Measurements from ENCODE around the gene SFXN2. TPM values are rescaled to one million over a fixed set of nuclear protein-coding genes. Genes with fewer than 3 reads are reported as not detected.
A peak's percentile ranks its signal among the peaks of the same experiment; 100 is the strongest.

Gene SFXN2
- total RNA-seq, 1 experiment from 2014 or later, result 21.2 TPM

DNA sequence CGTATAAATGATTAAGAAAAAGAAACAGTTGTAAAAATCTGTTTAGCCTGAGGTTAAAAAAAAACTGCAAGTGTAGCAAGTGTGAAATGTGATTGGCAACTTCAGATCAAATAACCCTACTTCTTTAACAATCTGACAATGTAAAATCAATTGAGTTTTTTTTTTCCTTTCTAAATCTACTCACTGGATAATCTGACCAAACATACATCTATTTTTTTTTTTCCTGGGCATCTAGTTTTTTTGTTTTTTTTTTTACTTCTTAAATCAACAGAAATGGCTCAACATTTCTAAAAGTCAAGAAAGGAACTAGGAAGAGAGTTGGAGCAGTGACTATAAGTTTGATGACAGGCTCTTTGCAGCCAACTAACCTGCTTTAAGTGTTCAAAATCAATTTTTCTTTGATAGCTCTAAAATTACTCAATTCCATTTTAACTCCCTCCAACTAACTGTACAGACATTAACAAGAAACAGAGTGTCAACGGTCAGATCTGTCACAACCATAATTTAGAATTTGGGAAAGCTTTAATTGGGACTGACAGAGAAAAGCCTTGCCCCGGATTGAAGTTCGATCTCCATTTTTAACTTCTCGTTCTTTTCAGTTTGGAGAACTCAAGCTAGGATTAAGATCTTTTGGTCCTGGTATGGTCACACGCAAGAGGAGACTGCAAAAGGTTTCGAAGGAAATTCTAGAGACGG lies 1.4 kb upstream of the SFXN2 start:
- ATAC-seq (no peak), DNase-seq (ENCODE audit: low spot score) (no peak)
- ChIA-PET POLR2A (interaction anchor here (1.0 to 2.8 kb wide), 4 partner anchors 30 to 64 kb away, joined by 5 to 13 read pairs (median 8); partner anchors contain the start of gene WBP1L), CTCF (interaction anchor here (0.9 to 6.4 kb wide), 19 partner anchors 8 to 564 kb away, joined by 3 to 101 read pairs (median 4); partner anchors contain the start of genes ACTR1A, AS3MT, BORCS7 and CNNM2)
- TF ChIP-seq, protein P1, sequence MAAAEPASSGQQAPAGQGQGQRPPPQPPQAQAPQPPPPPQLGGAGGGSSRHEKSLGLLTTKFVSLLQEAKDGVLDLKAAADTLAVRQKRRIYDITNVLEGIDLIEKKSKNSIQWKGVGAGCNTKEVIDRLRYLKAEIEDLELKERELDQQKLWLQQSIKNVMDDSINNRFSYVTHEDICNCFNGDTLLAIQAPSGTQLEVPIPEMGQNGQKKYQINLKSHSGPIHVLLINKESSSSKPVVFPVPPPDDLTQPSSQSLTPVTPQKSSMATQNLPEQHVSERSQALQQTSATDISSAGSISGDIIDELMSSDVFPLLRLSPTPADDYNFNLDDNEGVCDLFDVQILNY (CRISPR knock-in tag; IDR thresholded peaks at IDR 0.05), result no peak
- TF ChIP-seq JAZF1 (CRISPR knock-in tag; IDR thresholded peaks at IDR 0.05), result no peak
- TF ChIP-seq MXD4 (CRISPR knock-in tag; IDR thresholded peaks at IDR 0.05; ENCODE audit: borderline replicate concordance), result no peak
- TF ChIP-seq, protein P2, sequence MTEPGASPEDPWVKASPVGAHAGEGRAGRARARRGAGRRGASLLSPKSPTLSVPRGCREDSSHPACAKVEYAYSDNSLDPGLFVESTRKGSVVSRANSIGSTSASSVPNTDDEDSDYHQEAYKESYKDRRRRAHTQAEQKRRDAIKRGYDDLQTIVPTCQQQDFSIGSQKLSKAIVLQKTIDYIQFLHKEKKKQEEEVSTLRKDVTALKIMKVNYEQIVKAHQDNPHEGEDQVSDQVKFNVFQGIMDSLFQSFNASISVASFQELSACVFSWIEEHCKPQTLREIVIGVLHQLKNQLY (CRISPR knock-in tag; IDR thresholded peaks at IDR 0.05), result no peak
- TF ChIP-seq CBFB (CRISPR knock-in tag; IDR thresholded peaks at IDR 0.05; ENCODE audit: low read depth), result no peak
- TF ChIP-seq, protein P3, sequence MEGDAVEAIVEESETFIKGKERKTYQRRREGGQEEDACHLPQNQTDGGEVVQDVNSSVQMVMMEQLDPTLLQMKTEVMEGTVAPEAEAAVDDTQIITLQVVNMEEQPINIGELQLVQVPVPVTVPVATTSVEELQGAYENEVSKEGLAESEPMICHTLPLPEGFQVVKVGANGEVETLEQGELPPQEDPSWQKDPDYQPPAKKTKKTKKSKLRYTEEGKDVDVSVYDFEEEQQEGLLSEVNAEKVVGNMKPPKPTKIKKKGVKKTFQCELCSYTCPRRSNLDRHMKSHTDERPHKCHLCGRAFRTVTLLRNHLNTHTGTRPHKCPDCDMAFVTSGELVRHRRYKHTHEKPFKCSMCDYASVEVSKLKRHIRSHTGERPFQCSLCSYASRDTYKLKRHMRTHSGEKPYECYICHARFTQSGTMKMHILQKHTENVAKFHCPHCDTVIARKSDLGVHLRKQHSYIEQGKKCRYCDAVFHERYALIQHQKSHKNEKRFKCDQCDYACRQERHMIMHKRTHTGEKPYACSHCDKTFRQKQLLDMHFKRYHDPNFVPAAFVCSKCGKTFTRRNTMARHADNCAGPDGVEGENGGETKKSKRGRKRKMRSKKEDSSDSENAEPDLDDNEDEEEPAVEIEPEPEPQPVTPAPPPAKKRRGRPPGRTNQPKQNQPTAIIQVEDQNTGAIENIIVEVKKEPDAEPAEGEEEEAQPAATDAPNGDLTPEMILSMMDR (IDR thresholded peaks at IDR 0.05), result no peak
- no peak for TF ChIP-seq NFATC4 (CRISPR knock-in tag; IDR thresholded peaks at IDR 0.05)
- peak overlapping the region; percentile 59 for H3K27ac Mint-ChIP-seq
- peak overlapping the region; percentile 90 for H3K4me3 Mint-ChIP-seq
- H3K27me3 Mint-ChIP-seq (ENCODE audit: low read depth), result no peaks in the 10 kb centered on the region
- H3K36me3 Mint-ChIP-seq, result peaks cover 4% of the 10 kb centered on the region; the same call in 1 of the 2 replicates
- H3K9me3 Mint-ChIP-seq, result no peaks in the 10 kb centered on the region
- H3K4me1 Mint-ChIP-seq, result peaks cover 39% of the 10 kb centered on the region

DNA sequence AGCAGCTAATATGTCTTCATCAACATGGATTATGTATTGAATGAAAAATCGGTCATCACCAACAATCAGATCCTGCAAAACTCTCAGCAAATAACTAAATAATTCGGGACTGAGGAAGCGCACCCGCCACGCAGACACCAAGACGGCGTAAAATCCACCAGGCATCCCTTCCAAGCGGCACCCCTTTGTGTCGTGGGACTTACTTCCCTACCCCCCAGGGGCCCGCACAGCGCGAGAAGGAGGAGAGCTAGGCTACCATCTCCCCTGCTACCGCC lies 960 bp upstream of the SFXN2 start:
- 0 out of 2 replicates have a peak, but pooled peaks have one; percentile 25 for TF ChIP-seq ZNF423 (CRISPR knock-in tag; IDR thresholded peaks at IDR 0.05)
- TF ChIP-seq, protein P4, sequence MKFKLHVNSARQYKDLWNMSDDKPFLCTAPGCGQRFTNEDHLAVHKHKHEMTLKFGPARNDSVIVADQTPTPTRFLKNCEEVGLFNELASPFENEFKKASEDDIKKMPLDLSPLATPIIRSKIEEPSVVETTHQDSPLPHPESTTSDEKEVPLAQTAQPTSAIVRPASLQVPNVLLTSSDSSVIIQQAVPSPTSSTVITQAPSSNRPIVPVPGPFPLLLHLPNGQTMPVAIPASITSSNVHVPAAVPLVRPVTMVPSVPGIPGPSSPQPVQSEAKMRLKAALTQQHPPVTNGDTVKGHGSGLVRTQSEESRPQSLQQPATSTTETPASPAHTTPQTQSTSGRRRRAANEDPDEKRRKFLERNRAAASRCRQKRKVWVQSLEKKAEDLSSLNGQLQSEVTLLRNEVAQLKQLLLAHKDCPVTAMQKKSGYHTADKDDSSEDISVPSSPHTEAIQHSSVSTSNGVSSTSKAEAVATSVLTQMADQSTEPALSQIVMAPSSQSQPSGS (CRISPR knock-in tag; IDR thresholded peaks at IDR 0.05; ENCODE audit: borderline replicate concordance, low read depth), result no peak
- CTCF ChIA-PET, result interaction anchor here (0.9 to 6.4 kb wide), 26 partner anchors 9 to 870 kb away, joined by 3 to 101 read pairs (median 4); partner anchors contain the start of genes ACTR1A, AS3MT, BORCS7 and CNNM2
- Mint-ChIP-seq H3K4me3 (peak overlapping the region; percentile 90), H3K27me3 (ENCODE audit: low read depth) (no peaks in the 10 kb centered on the region), H3K4me1 (peaks cover 43% of the 10 kb centered on the region), H3K9me3 (no peaks in the 10 kb centered on the region), H3K27ac (peak overlapping the region; percentile 59), H3K36me3 (peaks cover 4% of the 10 kb centered on the region; the same call in 1 of the 2 replicates)
- DNase-seq (ENCODE audit: low spot score) (no peak), ATAC-seq (no peak)
- POLR2A ChIA-PET, result interaction anchor here (0.8 to 2.8 kb wide), 8 partner anchors 21 to 209 kb away, joined by 3 to 13 read pairs (median 6); partner anchors contain the start of genes CNNM2, SUFU and WBP1L

DNA sequence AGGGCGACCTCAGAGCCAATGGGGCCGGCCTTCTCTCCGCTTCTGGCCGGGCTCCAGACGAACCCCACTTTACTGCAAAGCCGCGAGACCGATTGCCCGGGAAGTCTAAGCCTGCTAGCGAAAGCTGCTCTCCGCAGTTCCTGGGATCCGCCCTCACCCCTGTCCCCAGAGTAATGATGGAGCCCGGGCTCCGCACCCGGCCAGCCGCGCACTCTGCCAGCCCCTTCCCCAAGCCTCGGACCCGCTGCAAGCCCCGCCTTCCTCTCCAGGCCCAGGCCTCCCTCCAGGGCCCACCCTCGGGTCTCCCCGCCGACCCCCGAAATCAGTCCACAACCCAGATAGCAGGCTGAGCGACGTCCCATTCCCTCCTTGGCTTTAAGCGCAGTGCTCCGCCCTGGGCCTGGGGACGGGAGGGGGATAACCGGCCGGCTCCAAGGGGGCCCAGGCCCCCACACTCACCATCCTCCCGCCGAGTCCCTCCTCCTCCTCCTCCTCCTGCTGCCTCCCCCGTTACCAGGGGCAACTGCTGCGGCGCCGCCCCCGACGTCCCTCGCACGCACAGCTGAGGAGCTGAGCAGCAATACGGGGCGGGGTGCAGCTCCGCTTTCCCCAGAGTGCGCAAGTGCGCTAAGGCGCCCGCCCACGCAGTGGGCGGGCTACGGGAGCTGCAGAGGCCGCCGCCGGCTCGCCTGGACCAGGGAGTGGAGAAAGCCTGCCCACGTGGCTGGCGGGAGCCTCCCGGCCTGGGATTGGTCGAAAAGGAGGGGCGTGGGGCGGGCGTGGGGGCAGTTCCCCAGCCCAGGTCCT lies 419 bp upstream of the SFXN2 start, which contains the start of gene ARL3:
Gene ARL3 (minus strand): TSS at position 584 of the 807 bp plus-strand sequence. CDS start 122 bp downstream, at position 462.
- Mint-ChIP-seq H3K4me1 (peaks cover 46% of the 10 kb centered on the region), H3K9me3 (no peaks in the 10 kb centered on the region), H3K27me3 (ENCODE audit: low read depth) (no peaks in the 10 kb centered on the region), H3K4me3 (peak within 1 kb of the TSS; percentile 90), H3K27ac (peak within 1 kb of the TSS; percentile 73), H3K36me3 (peaks cover 4% of the 10 kb centered on the region; the same call in 1 of the 2 replicates)
- ChIA-PET POLR2A (interaction anchor here (0.5 to 2.8 kb wide), 11 partner anchors 22 to 210 kb away, joined by 3 to 13 read pairs (median 5); partner anchors contain the start of genes CNNM2, SUFU and WBP1L), CTCF (interaction anchor here (0.5 to 6.4 kb wide), 32 partner anchors 9 to 871 kb away, joined by 3 to 101 read pairs (median 4); partner anchors contain the start of genes ACTR1A, AS3MT, BORCS7 and CNNM2)
- peak; percentile 93 for ATAC-seq
- DNase-seq (ENCODE audit: low spot score), result peak; percentile 98
- TF ChIP-seq SP1 (CRISPR knock-in tag; conservative IDR thresholded peaks at IDR 0.05), result peak; percentile 54; the same call in 1 of the 2 replicates
- TF ChIP-seq, protein P5, sequence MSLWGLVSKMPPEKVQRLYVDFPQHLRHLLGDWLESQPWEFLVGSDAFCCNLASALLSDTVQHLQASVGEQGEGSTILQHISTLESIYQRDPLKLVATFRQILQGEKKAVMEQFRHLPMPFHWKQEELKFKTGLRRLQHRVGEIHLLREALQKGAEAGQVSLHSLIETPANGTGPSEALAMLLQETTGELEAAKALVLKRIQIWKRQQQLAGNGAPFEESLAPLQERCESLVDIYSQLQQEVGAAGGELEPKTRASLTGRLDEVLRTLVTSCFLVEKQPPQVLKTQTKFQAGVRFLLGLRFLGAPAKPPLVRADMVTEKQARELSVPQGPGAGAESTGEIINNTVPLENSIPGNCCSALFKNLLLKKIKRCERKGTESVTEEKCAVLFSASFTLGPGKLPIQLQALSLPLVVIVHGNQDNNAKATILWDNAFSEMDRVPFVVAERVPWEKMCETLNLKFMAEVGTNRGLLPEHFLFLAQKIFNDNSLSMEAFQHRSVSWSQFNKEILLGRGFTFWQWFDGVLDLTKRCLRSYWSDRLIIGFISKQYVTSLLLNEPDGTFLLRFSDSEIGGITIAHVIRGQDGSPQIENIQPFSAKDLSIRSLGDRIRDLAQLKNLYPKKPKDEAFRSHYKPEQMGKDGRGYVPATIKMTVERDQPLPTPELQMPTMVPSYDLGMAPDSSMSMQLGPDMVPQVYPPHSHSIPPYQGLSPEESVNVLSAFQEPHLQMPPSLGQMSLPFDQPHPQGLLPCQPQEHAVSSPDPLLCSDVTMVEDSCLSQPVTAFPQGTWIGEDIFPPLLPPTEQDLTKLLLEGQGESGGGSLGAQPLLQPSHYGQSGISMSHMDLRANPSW (CRISPR knock-in tag; conservative IDR thresholded peaks at IDR 0.05; ENCODE audit: low read depth), result no peak
- TF ChIP-seq EMX1 (CRISPR knock-in tag; IDR thresholded peaks at IDR 0.05), result no peak
- no peak for TF ChIP-seq ZNF121 (CRISPR knock-in tag; IDR thresholded peaks at IDR 0.05)
- TF ChIP-seq JUN (CRISPR knock-in tag; IDR thresholded peaks at IDR 0.05), result peak; percentile 66; the same call in 1 of the 2 replicates
- peak; percentile 56; the same call in 1 of the 2 replicates for TF ChIP-seq NFYB (CRISPR knock-in tag; conservative IDR thresholded peaks at IDR 0.05; ENCODE audit: low read depth)
- TF ChIP-seq SOX15 (CRISPR knock-in tag; IDR thresholded peaks at IDR 0.05), result no peak
- TF ChIP-seq, protein P6, sequence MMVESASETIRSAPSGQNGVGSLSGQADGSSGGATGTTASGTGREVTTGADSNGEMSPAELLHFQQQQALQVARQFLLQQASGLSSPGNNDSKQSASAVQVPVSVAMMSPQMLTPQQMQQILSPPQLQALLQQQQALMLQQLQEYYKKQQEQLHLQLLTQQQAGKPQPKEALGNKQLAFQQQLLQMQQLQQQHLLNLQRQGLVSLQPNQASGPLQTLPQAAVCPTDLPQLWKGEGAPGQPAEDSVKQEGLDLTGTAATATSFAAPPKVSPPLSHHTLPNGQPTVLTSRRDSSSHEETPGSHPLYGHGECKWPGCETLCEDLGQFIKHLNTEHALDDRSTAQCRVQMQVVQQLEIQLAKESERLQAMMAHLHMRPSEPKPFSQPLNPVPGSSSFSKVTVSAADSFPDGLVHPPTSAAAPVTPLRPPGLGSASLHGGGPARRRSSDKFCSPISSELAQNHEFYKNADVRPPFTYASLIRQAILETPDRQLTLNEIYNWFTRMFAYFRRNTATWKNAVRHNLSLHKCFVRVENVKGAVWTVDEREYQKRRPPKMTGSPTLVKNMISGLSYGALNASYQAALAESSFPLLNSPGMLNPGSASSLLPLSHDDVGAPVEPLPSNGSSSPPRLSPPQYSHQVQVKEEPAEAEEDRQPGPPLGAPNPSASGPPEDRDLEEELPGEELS (CRISPR knock-in tag; IDR thresholded peaks at IDR 0.05), result no peak; the same call in 1 of the 2 replicates
- no peak for TF ChIP-seq PRRX2 (CRISPR knock-in tag; IDR thresholded peaks at IDR 0.05)
- TF ChIP-seq, protein P7, sequence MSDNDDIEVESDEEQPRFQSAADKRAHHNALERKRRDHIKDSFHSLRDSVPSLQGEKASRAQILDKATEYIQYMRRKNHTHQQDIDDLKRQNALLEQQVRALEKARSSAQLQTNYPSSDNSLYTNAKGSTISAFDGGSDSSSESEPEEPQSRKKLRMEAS (CRISPR knock-in tag; IDR thresholded peaks at IDR 0.05), result peak; percentile 54
